Loucy (cell line): ENCODE data around the gene UBALD2.
"Not testable (repeated sequence)": the region's sequence is repeated elsewhere in the genome, so short reads cannot be mapped to it uniquely, and the experiment has no call there.

Source experiments
- H2AFZ ChIP-seq: fragments of 200-600 bp; sonication (generic); 2 replicates; pipeline ENCODE4 v1.6.0; 2016; ENCODE audit warnings: antibody characterized with exemption, mild to moderate bottlenecking, low read length, moderate library complexity
- H3F3A ChIP-seq: fragments of 200-600 bp; 2 replicates; pipeline ENCODE4 v1.6.0; 2016; ENCODE audit warnings: antibody characterized with exemption, low read depth, mild to moderate bottlenecking
- H3K27me3 ChIP-seq: fragments of 200-600 bp; sonication (generic); 2 replicates; pipeline ENCODE4 v1.6.1; 2014; ENCODE audit warnings: low read length, mild to moderate bottlenecking; ENCODE audit not compliant: insufficient read depth, poor library complexity, severe bottlenecking
- H3K36me3 ChIP-seq: fragments of 200-600 bp; sonication (generic); 2 replicates; pipeline ENCODE4 v1.6.1; 2016; ENCODE audit warnings: low read length; ENCODE audit not compliant: insufficient read depth
- H3K4me1 ChIP-seq: fragments of 200-600 bp; sonication (generic); 2 replicates; pipeline ENCODE4 v1.5.1; 2014; ENCODE audit warnings: low read length, mild to moderate bottlenecking; ENCODE audit not compliant: insufficient read depth, poor library complexity, severe bottlenecking
- H3K4me2 ChIP-seq: fragments of 200-600 bp; sonication (generic); 2 replicates; pipeline ENCODE4 v1.6.0; 2014; ENCODE audit warnings: antibody characterized with exemption, low read length, low read depth, mild to moderate bottlenecking; ENCODE audit not compliant: poor library complexity, severe bottlenecking
- H3K4me3 ChIP-seq: fragments of 200-600 bp; sonication (generic); 2 replicates; pipeline ENCODE4 v1.5.1; 2014; ENCODE audit warnings: low read length, mild to moderate bottlenecking, mixed read lengths; ENCODE audit not compliant: poor library complexity, severe bottlenecking
- H3K79me2 ChIP-seq: fragments of 200-600 bp; sonication (generic); 2 replicates; pipeline ENCODE4 v1.6.1; 2014; ENCODE audit warnings: low read length; ENCODE audit not compliant: insufficient read depth
- H3K9ac ChIP-seq: fragments of 200-600 bp; sonication (generic); 2 replicates; pipeline ENCODE4 v1.6.0; 2014; ENCODE audit warnings: mild to moderate bottlenecking, low read depth, low read length, moderate library complexity; ENCODE audit not compliant: poor library complexity, severe bottlenecking
- H3K9me2 ChIP-seq: fragments of 200-600 bp; sonication (generic); replicated peaks from 2 replicates; pipeline ENCODE4 v1.6.1; 2016; ENCODE audit warnings: low read depth, low read length, mixed read lengths
- H3K9me3 ChIP-seq: fragments of 200-600 bp; sonication (generic); 2 replicates; pipeline ENCODE4 v1.6.1; 2014; ENCODE audit warnings: mild to moderate bottlenecking, antibody characterized with exemption, low read length, low read depth; ENCODE audit not compliant: insufficient read depth
- H4K20me1 ChIP-seq: fragments of 200-600 bp; sonication (generic); 2 replicates; pipeline ENCODE4 v1.6.0; 2014; ENCODE audit warnings: antibody characterized with exemption, low read length, mild to moderate bottlenecking; ENCODE audit not compliant: insufficient read depth, poor library complexity, severe bottlenecking
- EZH2phosphoT487 ChIP-seq: fragments of 200-600 bp; IDR thresholded peaks from 2 replicates; pipeline ENCODE4 v1.6.1; 2018; ENCODE audit warnings: antibody characterized with exemption, mild to moderate bottlenecking, moderate library complexity, borderline replicate concordance
- TF ChIP-seq, protein P1 (sequence below): fragments of 200-600 bp; sonication (generic); conservative IDR thresholded peaks from 2 replicates; pipeline ENCODE4 v1.5.1; 2014; ENCODE audit warnings: mild to moderate bottlenecking, antibody characterized with exemption, low read length

Gene UBALD2

DNA sequence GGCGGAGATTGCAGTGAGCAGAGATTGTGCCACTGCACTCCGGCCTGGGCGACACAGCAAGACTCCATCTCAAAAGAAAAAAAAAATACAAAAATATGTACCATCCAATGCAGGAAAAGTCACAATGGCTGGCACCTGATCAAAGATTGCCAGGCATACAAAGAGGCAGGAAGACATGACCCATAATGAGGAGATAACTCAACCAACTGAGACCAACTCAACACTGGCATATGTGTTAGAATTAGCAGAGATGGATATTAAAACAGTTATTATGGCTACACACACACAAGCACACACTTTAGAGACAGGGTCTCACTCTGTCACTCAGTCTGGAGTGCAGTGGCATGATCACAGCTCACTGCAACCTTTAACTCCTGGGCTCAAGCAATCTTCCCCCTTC is 32.3 kb downstream of the UBALD2 start:
- H2AFZ ChIP-seq, result no peak overlapping the region

DNA sequence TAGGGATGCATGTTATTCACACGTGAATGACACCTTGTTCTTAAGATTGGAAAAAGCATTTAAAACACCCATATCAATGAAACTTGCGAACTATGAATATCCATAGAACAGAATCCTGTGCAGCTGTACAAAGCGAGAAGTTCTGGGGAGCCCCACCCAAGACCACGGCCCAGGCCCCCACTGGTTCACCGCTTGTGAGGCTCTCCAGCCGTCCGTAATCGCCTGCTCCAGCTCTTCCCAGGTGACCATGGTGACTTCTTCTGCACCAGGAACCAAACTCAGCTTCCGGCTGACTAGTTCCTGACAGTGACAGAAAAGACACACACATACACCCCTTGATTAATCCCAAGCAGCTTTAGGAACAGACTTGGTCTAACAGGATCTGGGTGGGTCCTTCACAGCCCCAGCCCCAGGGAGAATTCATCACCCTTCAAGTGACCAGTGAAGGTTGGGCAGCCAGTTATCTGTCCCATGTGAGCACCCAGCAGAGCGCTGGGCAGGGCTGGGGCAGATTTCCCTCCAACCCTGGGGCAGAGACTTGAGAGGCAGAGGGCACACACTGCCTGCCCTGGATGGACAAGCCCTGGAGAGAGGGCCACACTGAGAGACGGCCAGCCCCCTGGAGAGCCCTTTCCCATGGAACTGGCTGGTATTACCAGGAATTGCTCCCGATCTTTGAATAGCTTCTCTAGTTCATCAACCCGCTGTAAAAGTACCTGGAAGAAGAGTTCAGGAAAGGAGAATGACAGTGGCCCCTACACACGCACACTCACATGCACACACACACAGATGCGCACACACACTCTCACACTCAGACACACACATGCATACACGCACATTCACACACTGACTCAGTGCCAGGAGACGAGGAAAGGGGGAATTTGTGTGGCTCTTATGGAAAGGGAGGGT is 39.3 kb downstream of the UBALD2 start:
- Histone ChIP-seq H3K9me2 (no peaks in the 10 kb centered on the region), H3K9ac (no peak overlapping the region), H4K20me1 (no peaks in the 10 kb centered on the region), H3K79me2 (no peaks in the 10 kb centered on the region), H3K4me3 (no peak overlapping the region), H3F3A (no peaks in the 10 kb centered on the region), H3K4me2 (no peak overlapping the region), H3K36me3 (0 out of 2 replicates have a peak, but pooled peaks cover 2% of the 10 kb centered on the region), H2AFZ (no peak overlapping the region), H3K4me1 (no peaks in the 10 kb centered on the region), H3K9me3 (no peaks in the 10 kb centered on the region), H3K27me3 (no peaks in the 10 kb centered on the region)
- TF ChIP-seq, protein P1, sequence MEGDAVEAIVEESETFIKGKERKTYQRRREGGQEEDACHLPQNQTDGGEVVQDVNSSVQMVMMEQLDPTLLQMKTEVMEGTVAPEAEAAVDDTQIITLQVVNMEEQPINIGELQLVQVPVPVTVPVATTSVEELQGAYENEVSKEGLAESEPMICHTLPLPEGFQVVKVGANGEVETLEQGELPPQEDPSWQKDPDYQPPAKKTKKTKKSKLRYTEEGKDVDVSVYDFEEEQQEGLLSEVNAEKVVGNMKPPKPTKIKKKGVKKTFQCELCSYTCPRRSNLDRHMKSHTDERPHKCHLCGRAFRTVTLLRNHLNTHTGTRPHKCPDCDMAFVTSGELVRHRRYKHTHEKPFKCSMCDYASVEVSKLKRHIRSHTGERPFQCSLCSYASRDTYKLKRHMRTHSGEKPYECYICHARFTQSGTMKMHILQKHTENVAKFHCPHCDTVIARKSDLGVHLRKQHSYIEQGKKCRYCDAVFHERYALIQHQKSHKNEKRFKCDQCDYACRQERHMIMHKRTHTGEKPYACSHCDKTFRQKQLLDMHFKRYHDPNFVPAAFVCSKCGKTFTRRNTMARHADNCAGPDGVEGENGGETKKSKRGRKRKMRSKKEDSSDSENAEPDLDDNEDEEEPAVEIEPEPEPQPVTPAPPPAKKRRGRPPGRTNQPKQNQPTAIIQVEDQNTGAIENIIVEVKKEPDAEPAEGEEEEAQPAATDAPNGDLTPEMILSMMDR, result no peak
- TF ChIP-seq EZH2phosphoT487, result no peak

More for the DNA sequence above, 32.3 kb downstream of the UBALD2 start:
- no peaks in the 10 kb centered on the region for H3K9me2 ChIP-seq
- no peaks in the 10 kb centered on the region for H4K20me1 ChIP-seq
- no peaks in the 10 kb centered on the region for H3K9me3 ChIP-seq
- H3K27me3 ChIP-seq, result no peaks in the 10 kb centered on the region
- no peak for TF ChIP-seq EZH2phosphoT487
- TF ChIP-seq, protein P1, result no peak
- H3K79me2 ChIP-seq, result no peaks in the 10 kb centered on the region
- H3K9ac ChIP-seq, result no peak overlapping the region
- H3F3A ChIP-seq, result no peaks in the 10 kb centered on the region
- H3K4me3 ChIP-seq, result no peak overlapping the region
- H3K36me3 ChIP-seq, result no peaks in the 10 kb centered on the region
- H3K4me1 ChIP-seq, result no peaks in the 10 kb centered on the region
- H3K4me2 ChIP-seq, result no peak overlapping the region

DNA sequence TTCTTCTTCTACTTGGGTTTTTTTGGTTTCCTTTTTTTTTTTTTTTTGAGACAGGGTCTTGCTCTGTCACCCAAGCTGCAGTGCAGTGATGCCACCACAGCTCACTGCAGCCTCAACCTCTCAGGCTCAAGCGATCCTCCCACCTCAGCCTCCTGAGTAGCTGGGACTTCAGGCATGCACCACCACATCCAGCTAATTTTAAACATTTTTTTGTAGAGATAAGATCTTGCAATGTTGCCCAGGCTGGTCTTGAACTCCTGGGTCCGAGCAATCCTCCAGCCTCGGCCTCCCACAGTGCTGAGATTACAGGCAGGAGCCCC is 39.9 kb downstream of the UBALD2 start:
- not testable (repeated sequence) for H3K4me3 ChIP-seq, H3K9ac ChIP-seq, H3K9me3 ChIP-seq, H3K27me3 ChIP-seq, H3K79me2 ChIP-seq, H2AFZ ChIP-seq, H3F3A ChIP-seq, H3K9me2 ChIP-seq, H4K20me1 ChIP-seq, H3K4me1 ChIP-seq, H3K4me2 ChIP-seq, H3K36me3 ChIP-seq
